ENCODE measurements around the gene IRAK2. TPM values are rescaled to one million over a fixed set of nuclear protein-coding genes. Genes with fewer than 3 reads are reported as not detected.

IRAK2 gene
- total RNA-seq, 2 donors from 2014 or later, result 1.0 to 2.6 TPM

- no peak overlapping the region for H3K27ac ChIP-seq
- peaks cover 11% of the 10 kb centered on the region for H3K4me1 ChIP-seq
- H3K27me3 ChIP-seq, result no peaks in the 10 kb centered on the region
- DNase-seq, result no peak
- H3K9me3 ChIP-seq, result no peaks in the 10 kb centered on the region
- intact Hi-C loops (cut with DNase I), result no loop called here
- H3K36me3 ChIP-seq, result no peaks in the 10 kb centered on the region
- H3K9ac ChIP-seq (ENCODE audit: low read depth in 2 of 2, low read length in 2 of 2), result no peak overlapping the region
- TF ChIP-seq CTCF (IDR thresholded peaks at IDR 0.05), result no peak
- no peak overlapping the region for H3K4me3 ChIP-seq
Measured at GRCh38 chr3:10204921-10205320, 40.2 kb downstream of the IRAK2 start.

- H3K4me1 ChIP-seq, result peaks cover 11% of the 10 kb centered on the region
- TF ChIP-seq CTCF (IDR thresholded peaks at IDR 0.05), result no peak
- no peak overlapping the region for H3K9ac ChIP-seq (ENCODE audit: low read depth in 2 of 2, low read length in 2 of 2)
- H3K9me3 ChIP-seq, result no peaks in the 10 kb centered on the region
- intact Hi-C loops (cut with DNase I), result no loop called here
- no peak overlapping the region for H3K4me3 ChIP-seq
- DNase-seq, result no peak
- no peaks in the 10 kb centered on the region for H3K27me3 ChIP-seq
- no peak overlapping the region for H3K27ac ChIP-seq
- no peaks in the 10 kb centered on the region for H3K36me3 ChIP-seq
Measured at GRCh38 chr3:10205451-10206165, 40.9 kb downstream of the IRAK2 start.

GRCh38 chr3:10206166-10206511 is 41.4 kb downstream of the IRAK2 start:
- Histone ChIP-seq H3K9ac (ENCODE audit: low read depth in 2 of 2, low read length in 2 of 2) (no peak overlapping the region), H3K36me3 (no peaks in the 10 kb centered on the region), H3K27me3 (no peaks in the 10 kb centered on the region), H3K4me3 (no peak overlapping the region), H3K4me1 (peaks cover 11% of the 10 kb centered on the region), H3K27ac (no peak overlapping the region), H3K9me3 (no peaks in the 10 kb centered on the region)
- DNase-seq, result no peak
- TF ChIP-seq CTCF (IDR thresholded peaks at IDR 0.05), result no peak
- intact Hi-C loops (cut with DNase I), result no loop called here

GRCh38 chr3:10213156-10213792 is 48.6 kb downstream of the IRAK2 start:
- Histone ChIP-seq H3K9me3 (no peaks in the 10 kb centered on the region), H3K27ac (no peak overlapping the region), H3K4me1 (no peaks in the 10 kb centered on the region), H3K4me3 (no peak overlapping the region), H3K36me3 (no peaks in the 10 kb centered on the region), H3K27me3 (no peaks in the 10 kb centered on the region), H3K9ac (ENCODE audit: low read depth in 2 of 2, low read length in 2 of 2) (no peak overlapping the region)
- TF ChIP-seq CTCF (IDR thresholded peaks at IDR 0.05), result no peak
- intact Hi-C loops (cut with DNase I), result no loop called here
- no peak for DNase-seq

- intact Hi-C loops (cut with DNase I), result no loop called here
- no peaks in the 10 kb centered on the region for H3K4me1 ChIP-seq
- no peaks in the 10 kb centered on the region for H3K9me3 ChIP-seq
- TF ChIP-seq CTCF (IDR thresholded peaks at IDR 0.05), result no peak
- DNase-seq, result no peak
- H3K9ac ChIP-seq (ENCODE audit: low read depth in 2 of 2, low read length in 2 of 2), result no peak overlapping the region
- H3K27me3 ChIP-seq, result no peaks in the 10 kb centered on the region
- H3K4me3 ChIP-seq, result no peak overlapping the region
- no peaks in the 10 kb centered on the region for H3K36me3 ChIP-seq
- H3K27ac ChIP-seq, result no peak overlapping the region
Measured at GRCh38 chr3:10215578-10216368, 51.1 kb downstream of the IRAK2 start.
